Ascending aorta (tissue), 2 donors: ENCODE measurements around the gene FAM193B. TPM values are rescaled to one million over a fixed set of nuclear protein-coding genes. Genes with fewer than 3 reads are reported as not detected.

Experiments
- DNase-seq, 2 donors: peaks; one replicate each; pipeline ENCODE4 v3.0.0-alpha.2; 2019; ENCODE audit warnings: low spot score in 2 of 2
- H3K27ac ChIP-seq, 2 donors: fragments of 200-600 bp; sonication (generic); one replicate each; pipeline ENCODE4 v1.5.1; 2016 to 2017; ENCODE audit warnings: mild to moderate bottlenecking in 1 of 2
- H3K27me3 ChIP-seq: fragments of 200-600 bp; sonication (generic); one replicate; pipeline ENCODE4 v1.5.1; 2017
- H3K36me3 ChIP-seq, 2 donors: fragments of 200-600 bp; sonication (generic); one replicate each; pipeline ENCODE4 v1.5.1; 2016
- H3K4me1 ChIP-seq, 2 donors: fragments of 200-600 bp; sonication (generic); one replicate each; pipeline ENCODE4 v1.5.1; 2016 to 2017; ENCODE audit warnings: mild to moderate bottlenecking in 1 of 2
- H3K4me3 ChIP-seq, 2 donors: fragments of 200-600 bp; sonication (generic); one replicate each; pipeline ENCODE4 v1.5.1; 2016 to 2017; ENCODE audit warnings: mild to moderate bottlenecking in 1 of 2
- H3K9me3 ChIP-seq, 2 donors: fragments of 200-600 bp; sonication (generic); one replicate each; pipeline ENCODE4 v1.5.1; 2016
- intact Hi-C: fragments of 100-400 bp; cut with DNase I; formaldehyde crosslinking; loops from one replicate; pipeline ENCODE4 v1.15.1; 2023
- total RNA-seq: library from RNA; depleted of rRNA; stranded (reverse); fragments of >200 nt; gene quantifications from one replicate; pipeline ENCODE4 v1.1.0, GENCODE V29; 2016
- TF ChIP-seq, protein P1 (sequence below), 3 experiments: fragments of 200-600 bp in 2 of 3; fragments of 450-650 bp in 1 of 3; sonication (generic) in 2 of 3; IDR thresholded peaks; one replicate each; pipeline ENCODE4 v1.5.1; 2016 to 2019; ENCODE audit warnings: antibody characterized with exemption in 3 of 3, mild to moderate bottlenecking in 1 of 3, moderate library complexity in 1 of 3

FAM193B gene
- total RNA-seq, 1 donor from 2014 or later, result 116 TPM

- intact Hi-C loops, result loop anchor here (10.0 kb wide), 1 partner anchor 81 kb away; the partner anchor contains the start of gene TMED9
- no peaks in the 10 kb centered on the region for H3K27me3 ChIP-seq
Measured at GRCh38 chr5:177513500-177513899, 40.9 kb downstream of the FAM193B start.

DNA sequence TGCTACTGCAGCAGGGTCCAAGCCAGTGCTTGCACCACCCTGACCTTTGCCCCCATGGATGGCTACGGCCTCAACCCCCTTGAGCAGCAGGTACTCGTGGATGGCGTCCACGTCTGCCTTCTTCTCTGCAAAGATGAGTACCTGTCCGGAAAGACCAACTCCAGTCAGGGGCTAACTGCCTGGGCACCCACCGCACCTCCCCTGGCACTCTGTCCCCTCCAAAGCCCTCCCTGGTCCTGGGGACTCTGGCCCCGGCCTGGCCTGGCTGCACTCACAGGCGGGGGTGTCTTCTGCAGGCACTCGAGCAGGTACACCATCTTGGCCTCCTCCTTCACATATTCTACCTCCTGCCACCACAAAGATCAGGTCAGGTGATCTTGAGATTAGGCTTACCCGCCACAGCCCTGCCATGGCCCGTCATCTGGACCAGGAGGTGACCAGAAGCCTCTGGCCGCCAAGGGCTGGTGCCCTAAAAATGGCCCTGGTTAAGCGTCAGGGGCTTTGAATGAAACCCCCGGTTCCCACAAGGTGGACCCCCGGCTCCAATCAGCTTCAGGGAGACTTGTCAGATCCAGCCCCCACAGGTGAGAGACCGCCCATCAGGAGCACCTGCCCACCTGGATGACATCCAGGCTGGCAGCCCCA lies 41.5 kb downstream of the FAM193B start:
- DNase-seq, result no peak
- TF ChIP-seq, protein P1, sequence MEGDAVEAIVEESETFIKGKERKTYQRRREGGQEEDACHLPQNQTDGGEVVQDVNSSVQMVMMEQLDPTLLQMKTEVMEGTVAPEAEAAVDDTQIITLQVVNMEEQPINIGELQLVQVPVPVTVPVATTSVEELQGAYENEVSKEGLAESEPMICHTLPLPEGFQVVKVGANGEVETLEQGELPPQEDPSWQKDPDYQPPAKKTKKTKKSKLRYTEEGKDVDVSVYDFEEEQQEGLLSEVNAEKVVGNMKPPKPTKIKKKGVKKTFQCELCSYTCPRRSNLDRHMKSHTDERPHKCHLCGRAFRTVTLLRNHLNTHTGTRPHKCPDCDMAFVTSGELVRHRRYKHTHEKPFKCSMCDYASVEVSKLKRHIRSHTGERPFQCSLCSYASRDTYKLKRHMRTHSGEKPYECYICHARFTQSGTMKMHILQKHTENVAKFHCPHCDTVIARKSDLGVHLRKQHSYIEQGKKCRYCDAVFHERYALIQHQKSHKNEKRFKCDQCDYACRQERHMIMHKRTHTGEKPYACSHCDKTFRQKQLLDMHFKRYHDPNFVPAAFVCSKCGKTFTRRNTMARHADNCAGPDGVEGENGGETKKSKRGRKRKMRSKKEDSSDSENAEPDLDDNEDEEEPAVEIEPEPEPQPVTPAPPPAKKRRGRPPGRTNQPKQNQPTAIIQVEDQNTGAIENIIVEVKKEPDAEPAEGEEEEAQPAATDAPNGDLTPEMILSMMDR (IDR thresholded peaks at IDR 0.05), result no peak
- intact Hi-C loops, result loop anchor here (10.0 kb wide), 1 partner anchor 82 kb away; the partner anchor contains the start of gene TMED9
- Histone ChIP-seq H3K27ac (no peak overlapping the region), H3K9me3 (no peaks in the 10 kb centered on the region), H3K27me3 (no peaks in the 10 kb centered on the region), H3K4me3 (no peak overlapping the region), H3K4me1 (peaks cover 4 to 10% of the 10 kb centered on the region in 2 donors), H3K36me3 (peaks cover 39 to 52% of the 10 kb centered on the region in 2 donors)

More at GRCh38 chr5:177513500-177513899, 40.9 kb downstream of the FAM193B start:
- H3K4me1 ChIP-seq, result peaks cover 4 to 10% of the 10 kb centered on the region in 2 donors
- H3K4me3 ChIP-seq, result no peak overlapping the region
- TF ChIP-seq, protein P1 (IDR thresholded peaks at IDR 0.05), result no peak
- DNase-seq, result no peak
- H3K9me3 ChIP-seq, result no peaks in the 10 kb centered on the region
- no peak overlapping the region for H3K27ac ChIP-seq
- peaks cover 39 to 52% of the 10 kb centered on the region in 2 donors for H3K36me3 ChIP-seq

- intact Hi-C loops, result loop anchor here (10.0 kb wide), 1 partner anchor 83 kb away; the partner anchor contains the start of gene TMED9
- Histone ChIP-seq H3K27me3 (no peaks in the 10 kb centered on the region), H3K36me3 (peaks cover 39 to 52% of the 10 kb centered on the region in 2 donors), H3K4me3 (no peak overlapping the region), H3K4me1 (peaks cover 4 to 10% of the 10 kb centered on the region in 2 donors), H3K27ac (no peak overlapping the region), H3K9me3 (no peaks in the 10 kb centered on the region)
- TF ChIP-seq, protein P1 (IDR thresholded peaks at IDR 0.05), result no peak
- no peak for DNase-seq
Measured at GRCh38 chr5:177511796-177512675, 42.3 kb downstream of the FAM193B start.

DNA sequence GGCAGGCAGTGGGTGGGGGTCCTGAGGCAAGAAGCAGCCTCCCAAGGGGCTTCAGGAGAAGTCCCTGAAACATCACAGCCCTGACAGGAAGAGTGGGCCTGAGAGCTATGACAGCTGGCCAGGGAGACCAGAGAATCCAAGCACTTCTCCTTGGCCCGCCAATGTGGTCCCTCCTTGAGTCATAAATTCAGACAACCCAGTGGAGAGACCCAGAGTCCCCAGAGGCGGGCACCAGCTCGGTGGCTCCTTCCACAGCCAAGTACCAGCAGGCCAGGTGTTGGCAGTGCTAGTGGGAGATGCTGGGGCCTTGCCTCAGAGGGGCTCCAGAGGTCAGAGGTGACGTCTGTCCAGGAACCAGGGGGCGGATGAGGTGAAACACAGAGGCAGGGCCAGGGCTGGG lies 43.2 kb downstream of the FAM193B start:
- DNase-seq, result no peak

DNA sequence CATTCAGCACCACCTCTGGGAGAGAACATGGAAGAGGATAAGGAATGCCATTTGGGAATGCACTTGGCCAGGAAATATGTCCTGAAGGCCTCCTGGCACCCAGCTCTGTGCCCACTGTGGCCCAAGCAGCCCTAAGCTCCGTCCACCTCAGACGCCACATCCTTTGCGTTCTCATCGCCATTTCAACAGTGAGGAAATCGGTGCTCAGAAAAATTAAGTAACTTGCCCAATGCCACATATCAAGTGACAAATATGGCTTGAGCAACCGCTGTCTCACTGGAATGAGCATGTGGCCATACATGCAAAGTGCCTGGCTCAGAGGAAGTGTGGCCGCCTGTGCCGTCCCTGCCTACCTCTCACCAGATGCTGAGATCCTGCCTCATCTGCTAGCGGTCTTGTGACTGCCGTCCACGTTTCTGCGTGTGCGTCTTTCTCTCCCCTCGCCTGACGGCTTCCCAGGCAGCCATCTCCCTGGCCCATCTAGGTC lies 43.8 kb downstream of the FAM193B start:
- no peaks in the 10 kb centered on the region for H3K27me3 ChIP-seq
- TF ChIP-seq, protein P1 (IDR thresholded peaks at IDR 0.05), result no peak
- no peak overlapping the region for H3K4me3 ChIP-seq
- no peak overlapping the region for H3K27ac ChIP-seq
- intact Hi-C loops, result loop anchor here (10.0 kb wide), 1 partner anchor 84 kb away; the partner anchor contains the start of gene TMED9
- H3K9me3 ChIP-seq, result no peaks in the 10 kb centered on the region
- H3K4me1 ChIP-seq, result peaks cover 0 to 3% of the 10 kb centered on the region in 2 donors
- DNase-seq, result no peak
- peaks cover 39 to 51% of the 10 kb centered on the region in 2 donors for H3K36me3 ChIP-seq

More for the DNA sequence above, 43.2 kb downstream of the FAM193B start:
- Histone ChIP-seq H3K27me3 (no peaks in the 10 kb centered on the region), H3K4me1 (peaks cover 4 to 8% of the 10 kb centered on the region in 2 donors), H3K27ac (no peak overlapping the region), H3K4me3 (no peak overlapping the region), H3K36me3 (peaks cover 39 to 52% of the 10 kb centered on the region in 2 donors), H3K9me3 (no peaks in the 10 kb centered on the region)
- intact Hi-C loops, result loop anchor here (10.0 kb wide), 1 partner anchor 84 kb away; the partner anchor contains the start of gene TMED9
- TF ChIP-seq, protein P1 (IDR thresholded peaks at IDR 0.05), result no peak
